Ovary (tissue), 9 donors: ENCODE data around the gene GUK1. TPM values are rescaled to one million over a fixed set of nuclear protein-coding genes. Genes with fewer than 3 reads are reported as not detected.
A peak's percentile ranks its signal among the peaks of the same experiment; 100 is the strongest.

Source experiments
- DNase-seq, 5 donors: peaks; one replicate each; pipeline ENCODE4 v3.0.0-alpha.2; 2019 to 2020
- H3K27ac ChIP-seq, 2 donors: fragments of 200-600 bp; one replicate each; pipeline versions ENCODE4 v1.5.1 to v1.8.0; 2019 to 2022
- H3K27me3 ChIP-seq: fragments of 200-600 bp; one replicate; pipeline ENCODE4 v1.8.0; 2022
- H3K36me3 ChIP-seq: fragments of 200-600 bp; sonication (generic); one replicate; pipeline ENCODE4 v1.5.1; 2019
- H3K4me1 ChIP-seq: one replicate; pipeline ENCODE4 v1.8.1; 2013; ENCODE audit warnings: mild to moderate bottlenecking, moderate library complexity; ENCODE audit not compliant: insufficient read depth
- H3K4me3 ChIP-seq: fragments of 200-600 bp; sonication (generic); one replicate; pipeline ENCODE4 v1.5.1; 2017
- H3K9me3 ChIP-seq, 2 donors: fragments of 200-600 bp in 1 of 2; sonication (generic) in 1 of 2; one replicate each; pipeline versions ENCODE4 v1.5.1 to v1.8.1; 2013 to 2019; ENCODE audit warnings: mild to moderate bottlenecking in 1 of 2, moderate library complexity in 1 of 2
- CTCF ChIP-seq, 3 donors: fragments of 450-650 bp in 2 of 3; fragments of 200-600 bp in 1 of 3; IDR thresholded peaks; one replicate each; pipeline versions ENCODE4 v1.5.1 to v1.8.0; 2016 to 2022; ENCODE audit warnings: antibody characterized with exemption in 3 of 3, mild to moderate bottlenecking in 1 of 3
- EP300 ChIP-seq: sonication (generic); formaldehyde crosslinking; IDR thresholded peaks from one replicate; pipeline ENCODE4 v1.6.1; 2017; ENCODE audit warnings: antibody characterized with exemption
- POLR2A ChIP-seq: fragments of 450-650 bp; IDR thresholded peaks from one replicate; pipeline ENCODE4 v1.6.1; 2017; ENCODE audit warnings: antibody characterized with exemption, mild to moderate bottlenecking, moderate library complexity
- WGBS, 3 donors: extraction: QIAGEN DNeasy Blood & Tissue Kit in 1 of 3; methylation state at CpG; one replicate each; pipeline versions ENCODE4 v1.1.5 to v1.1.7; 2013 to 2017; 5-methylcytosine and 5-hydroxymethylcytosine counted together
- intact Hi-C, 4 donors: fragments of 100-400 bp; cut with DNase I; formaldehyde crosslinking; loops; one replicate each; pipeline versions ENCODE4 v1.11.0 to v1.15.1; 2022 to 2023
- polyA plus RNA-seq, 2 donors: library from polyadenylated mRNA; stranded (reverse); fragments of 200-250 nt in 1 of 2; fragments of 350-450 nt in 1 of 2; fragmentation: Illumina TruSeq in 1 of 2; extraction: RNeasy Lipid Tissue Mini Kit (QIAGEN cat#74804) in 1 of 2; gene quantifications; one replicate each; pipeline ENCODE4 v1.2.3, GENCODE V29; 2013 to 2014
- total RNA-seq, 7 donors: library from RNA; depleted of rRNA in 2 of 7; stranded (reverse); fragments of >200 nt in 2 of 7; fragmentation: NEBNext Ultra II Directional in 3 of 7; extraction: Animal tissue kit (Norgen Biotek cat#: 25700) in 3 of 7; gene quantifications; one replicate each; pipeline versions ENCODE4 v1.1.0 to v1.2.4, GENCODE V29; 2016 to 2023
- donor health status: DM: no; HTN: no; CAD: no; lungs with moderate emphysema.
- donor health status: DM: no; HTN: no; CAD: no.
- donor health status: Bipolar disorder and iron deficiency.
- donor health status: DM: yes; HTN: yes; CAD: no.
- donor health status: DM: no; HTN: no; CAD: no.
- donor health status: DM: yes; HTN: yes; CAD: no.

Gene GUK1
- total and polyA plus RNA-seq, 9 donors = 17.7 to 256 (median 171) TPM

GRCh38 chr1:228160201-228160761 lies 20.2 kb downstream of the GUK1 start:
- H3K4me1 ChIP-seq = peaks cover 10% of the 10 kb centered on the region

GRCh38 chr1:228161362-228161761 lies 21.3 kb downstream of the GUK1 start:
- TF ChIP-seq CTCF (IDR thresholded peaks at IDR 0.05) (no peak), POLR2A (no peak), EP300 (no peak)
- 29 to 48% (median 32%) methylated on average over 6 to 7 of the region's 7 CpGs for WGBS, 3 donors
- H3K27me3 ChIP-seq = no peaks in the 10 kb centered on the region
- H3K36me3 ChIP-seq = no peaks in the 10 kb centered on the region
- DNase-seq = peak in 1 of 5 donors; percentile 15
- no peak overlapping the region for H3K4me3 ChIP-seq
- intact Hi-C loops = loop anchor here in 1 of 4 donors (10.0 kb wide), 1 partner anchor 243 kb away; the partner anchor contains the start of gene TRIM11
- H3K27ac ChIP-seq = no peak overlapping the region
- peaks cover 12% of the 10 kb centered on the region for H3K4me1 ChIP-seq
- no peaks in the 10 kb centered on the region for H3K9me3 ChIP-seq

More at GRCh38 chr1:228160201-228160761, 20.2 kb downstream of the GUK1 start:
- 66 to 84% (median 75%) methylated on average over 14 to 15 of the region's 15 CpGs for WGBS, 3 donors
- H3K36me3 ChIP-seq = no peaks in the 10 kb centered on the region
- no peak overlapping the region for H3K27ac ChIP-seq
- peak in 3 of 5 donors; percentile 18 to 38 (median 23) for DNase-seq
- no peak for TF ChIP-seq EP300
- no peak for TF ChIP-seq POLR2A
- no peak overlapping the region for H3K4me3 ChIP-seq
- H3K27me3 ChIP-seq = no peaks in the 10 kb centered on the region
- no peaks in the 10 kb centered on the region for H3K9me3 ChIP-seq
- intact Hi-C loops = loop anchor here in 1 of 4 donors (10.0 kb wide), 1 partner anchor 245 kb away; the partner anchor contains the start of gene TRIM11

GRCh38 chr1:228161866-228162265 lies 21.8 kb downstream of the GUK1 start:
- peak in 1 of 5 donors; percentile 28 for DNase-seq
- H3K9me3 ChIP-seq = no peaks in the 10 kb centered on the region
- no peak overlapping the region for H3K27ac ChIP-seq
- H3K4me1 ChIP-seq = peaks cover 17% of the 10 kb centered on the region
- no peak overlapping the region for H3K4me3 ChIP-seq
- intact Hi-C loops = loop anchor here in 1 of 4 donors (10.0 kb wide), 1 partner anchor 243 kb away; the partner anchor contains the start of gene TRIM11
- H3K27me3 ChIP-seq = no peaks in the 10 kb centered on the region
- no peaks in the 10 kb centered on the region for H3K36me3 ChIP-seq
- TF ChIP-seq CTCF (IDR thresholded peaks at IDR 0.05) = no peak
- no peak for TF ChIP-seq POLR2A
- no peak for TF ChIP-seq EP300
- 61 to 83% (median 64%) methylated on average over 9 of the region's 9 CpGs for WGBS, 3 donors

GRCh38 chr1:228162286-228163006 lies 22.4 kb downstream of the GUK1 start:
- intact Hi-C loops = loop anchor here in 2 of 4 donors (1.0 to 10.0 kb wide), 2 partner anchors 242 to 711 kb away; partner anchors contain the start of gene TRIM11 (in 1 of the 2)
- WGBS, 3 donors = 15 to 23% (median 22%) methylated on average over 9 to 14 of the region's 14 CpGs
- Histone ChIP-seq H3K36me3 (no peaks in the 10 kb centered on the region), H3K4me1 (peaks cover 17% of the 10 kb centered on the region), H3K9me3 (no peaks in the 10 kb centered on the region), H3K27ac (no peak overlapping the region), H3K4me3 (no peak overlapping the region), H3K27me3 (no peaks in the 10 kb centered on the region)
- TF ChIP-seq POLR2A = no peak
- no peak for TF ChIP-seq CTCF (IDR thresholded peaks at IDR 0.05)
- TF ChIP-seq EP300 = no peak
- peak in 3 of 5 donors; percentile 54 to 59 (median 56) for DNase-seq
